Mesodermal cell (in vitro differentiated cells): ENCODE measurements around the gene RNU6-1.

Experiments used
- H3K27ac ChIP-seq: 2 replicates; pipeline ENCODE4 v1.7.0; 2013; ENCODE audit warnings: mild to moderate bottlenecking, low read depth, low read length, moderate library complexity; ENCODE audit not compliant: severe bottlenecking
- H3K36me3 ChIP-seq: 2 replicates; pipeline ENCODE4 v1.7.1; 2013; ENCODE audit warnings: mild to moderate bottlenecking, low read length, moderate library complexity; ENCODE audit not compliant: control insufficient read depth, insufficient read depth
- H3K4me1 ChIP-seq: one replicate; pipeline ENCODE4 v1.7.1; 2013; ENCODE audit warnings: mild to moderate bottlenecking, low read length; ENCODE audit not compliant: insufficient read depth, control insufficient read depth, poor library complexity, severe bottlenecking
- H3K4me3 ChIP-seq: 2 replicates; pipeline ENCODE4 v1.7.0; 2013; ENCODE audit warnings: low read length, control low read depth, mild to moderate bottlenecking; ENCODE audit not compliant: insufficient read depth, poor library complexity, severe bottlenecking; ENCODE audit errors: extremely low read depth
- H3K9me3 ChIP-seq: 2 replicates; pipeline ENCODE4 v1.7.1; 2013; ENCODE audit warnings: mild to moderate bottlenecking, low read length, moderate library complexity; ENCODE audit not compliant: control insufficient read depth
- WGBS, 2 experiments: methylation state at CpG; one replicate each; pipeline ENCODE4 v1.1.5; 2013; ENCODE audit warnings: missing lambda C conversion rate in 2 of 2; ENCODE audit not compliant: insufficient coverage in 2 of 2; 5-methylcytosine and 5-hydroxymethylcytosine counted together

RNU6-1 gene

GRCh38 chr15:67832897-67833709 is 6.7 kb downstream of the RNU6-1 start:
- no peaks in the 10 kb centered on the region for H3K9me3 ChIP-seq
- H3K36me3 ChIP-seq = no peaks in the 10 kb centered on the region
- WGBS, 2 experiments = 1 to 2% methylated on average over 20 to 24 of the region's 32 CpGs
- peaks cover 6% of the 10 kb centered on the region for H3K4me1 ChIP-seq
- H3K27ac ChIP-seq = no peak overlapping the region
- peak overlapping the region; percentile 24 for H3K4me3 ChIP-seq

- H3K36me3 ChIP-seq = no peaks in the 10 kb centered on the region
- no peaks in the 10 kb centered on the region for H3K9me3 ChIP-seq
- 10 to 11% methylated on average over 6 to 8 of the region's 9 CpGs for WGBS, 2 experiments
- H3K4me1 ChIP-seq = peaks cover 6% of the 10 kb centered on the region
- no peak overlapping the region for H3K27ac ChIP-seq
- H3K4me3 ChIP-seq = no peak overlapping the region
These were observed 7.8 kb downstream of the RNU6-1 start for GRCh38 chr15:67832031-67832551.

GRCh38 chr15:67831363-67831762 is 8.5 kb downstream of the RNU6-1 start:
- H3K4me1 ChIP-seq = peaks cover 6% of the 10 kb centered on the region
- no peaks in the 10 kb centered on the region for H3K9me3 ChIP-seq
- no peak overlapping the region for H3K27ac ChIP-seq
- H3K36me3 ChIP-seq = no peaks in the 10 kb centered on the region
- H3K4me3 ChIP-seq = no peak overlapping the region

GRCh38 chr15:67829647-67830504 is 10.0 kb downstream of the RNU6-1 start:
- Histone ChIP-seq H3K4me3 (no peak overlapping the region), H3K27ac (no peak overlapping the region), H3K36me3 (no peaks in the 10 kb centered on the region), H3K4me1 (peaks cover 6% of the 10 kb centered on the region), H3K9me3 (no peaks in the 10 kb centered on the region)
- 6 to 8% methylated on average over 55 to 56 of the region's 68 CpGs for WGBS, 2 experiments

GRCh38 chr15:67828969-67829646 is 10.7 kb downstream of the RNU6-1 start:
- H3K9me3 ChIP-seq = no peaks in the 10 kb centered on the region
- peaks cover 6% of the 10 kb centered on the region for H3K4me1 ChIP-seq
- H3K4me3 ChIP-seq = no peak overlapping the region
- no peak overlapping the region for H3K27ac ChIP-seq
- WGBS, 2 experiments = 2 to 3% methylated on average over 38 to 46 of the region's 54 CpGs
- no peaks in the 10 kb centered on the region for H3K36me3 ChIP-seq

- Histone ChIP-seq H3K4me1 (peaks cover 6% of the 10 kb centered on the region), H3K9me3 (no peaks in the 10 kb centered on the region)
These were observed 11.4 kb downstream of the RNU6-1 start for GRCh38 chr15:67828278-67828968.

GRCh38 chr15:67827562-67828277 is 12.1 kb downstream of the RNU6-1 start:
- no peak overlapping the region for H3K27ac ChIP-seq
- no peaks in the 10 kb centered on the region for H3K36me3 ChIP-seq
- WGBS, 2 experiments = 3% methylated on average over 87 to 90 of the region's 91 CpGs
- peaks cover 6% of the 10 kb centered on the region for H3K4me1 ChIP-seq
- H3K9me3 ChIP-seq = no peaks in the 10 kb centered on the region
- no peak overlapping the region for H3K4me3 ChIP-seq

More at GRCh38 chr15:67828278-67828968, 11.4 kb downstream of the RNU6-1 start:
- no peaks in the 10 kb centered on the region for H3K36me3 ChIP-seq
- WGBS, 2 experiments = 2% methylated on average over 24 to 28 of the region's 40 CpGs
- H3K4me3 ChIP-seq = no peak overlapping the region
- H3K27ac ChIP-seq = no peak overlapping the region

GRCh38 chr15:67826717-67827561 is 12.9 kb downstream of the RNU6-1 start:
- Histone ChIP-seq H3K9me3 (no peaks in the 10 kb centered on the region), H3K27ac (no peak overlapping the region), H3K4me1 (peaks cover 3% of the 10 kb centered on the region), H3K4me3 (no peak overlapping the region), H3K36me3 (no peaks in the 10 kb centered on the region)
- 1% methylated on average over 80 to 82 of the region's 88 CpGs for WGBS, 2 experiments
